Coronary artery (tissue), 2 donors: ENCODE measurements around the gene LPAR3.

Source experiments
- DNase-seq: peaks from one replicate; pipeline ENCODE4 v3.0.0-alpha.2; 2017; ENCODE audit warnings: low spot score
- H3K27ac ChIP-seq, 2 donors: fragments of 200-600 bp; sonication (generic); one replicate each; pipeline ENCODE4 v1.5.1; 2016 to 2019
- H3K4me3 ChIP-seq: fragments of 200-600 bp; sonication (generic); 2 replicates; pipeline ENCODE4 v1.5.1; 2016; ENCODE audit warnings: mild to moderate bottlenecking, moderate library complexity
- CTCF ChIP-seq: fragments of 200-600 bp; sonication (generic); IDR thresholded peaks from one replicate; pipeline ENCODE4 v1.5.1; 2019; ENCODE audit warnings: antibody characterized with exemption

The LPAR3 gene

GRCh38 chr1:84827555-84827954 lies 65.5 kb downstream of the LPAR3 start:
- DNase-seq, result no peak
- Histone ChIP-seq H3K4me3 (no peak overlapping the region), H3K27ac (no peak overlapping the region)
- no peak for TF ChIP-seq CTCF

- DNase-seq, result no peak
- Histone ChIP-seq H3K4me3 (no peak overlapping the region), H3K27ac (no peak overlapping the region)
- TF ChIP-seq CTCF, result no peak
Observed at GRCh38 chr1:84825161-84825560, 67.8 kb downstream of the LPAR3 start.

DNA sequence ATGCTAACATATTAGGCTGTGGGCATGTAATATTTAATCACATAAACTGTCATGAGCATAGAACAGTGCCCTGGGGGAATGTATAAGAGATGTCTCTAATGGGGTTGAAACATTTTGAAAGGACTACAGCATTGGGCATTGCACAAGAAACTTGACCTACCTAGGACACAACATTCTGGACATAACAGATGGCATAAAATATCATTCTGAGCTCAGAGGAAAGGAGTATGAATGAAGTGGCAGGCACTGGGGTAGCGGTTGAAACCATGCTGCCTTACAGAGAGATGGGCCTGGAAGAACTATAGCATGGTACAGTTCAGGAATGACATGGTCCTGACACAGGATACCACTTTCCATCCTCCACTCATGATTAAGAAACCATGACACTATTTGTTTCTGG lies 69.0 kb downstream of the LPAR3 start:
- TF ChIP-seq CTCF, result no peak
- H3K4me3 ChIP-seq, result no peak overlapping the region
- DNase-seq, result no peak
- no peak overlapping the region for H3K27ac ChIP-seq

GRCh38 chr1:84823511-84823910 lies 69.5 kb downstream of the LPAR3 start:
- no peak overlapping the region for H3K4me3 ChIP-seq
- no peak for DNase-seq
- no peak overlapping the region for H3K27ac ChIP-seq
- no peak for TF ChIP-seq CTCF

GRCh38 chr1:84810343-84810742 lies 82.7 kb downstream of the LPAR3 start:
- Histone ChIP-seq H3K4me3 (no peak overlapping the region), H3K27ac (no peak overlapping the region)
- TF ChIP-seq CTCF, result no peak
- no peak for DNase-seq

DNA sequence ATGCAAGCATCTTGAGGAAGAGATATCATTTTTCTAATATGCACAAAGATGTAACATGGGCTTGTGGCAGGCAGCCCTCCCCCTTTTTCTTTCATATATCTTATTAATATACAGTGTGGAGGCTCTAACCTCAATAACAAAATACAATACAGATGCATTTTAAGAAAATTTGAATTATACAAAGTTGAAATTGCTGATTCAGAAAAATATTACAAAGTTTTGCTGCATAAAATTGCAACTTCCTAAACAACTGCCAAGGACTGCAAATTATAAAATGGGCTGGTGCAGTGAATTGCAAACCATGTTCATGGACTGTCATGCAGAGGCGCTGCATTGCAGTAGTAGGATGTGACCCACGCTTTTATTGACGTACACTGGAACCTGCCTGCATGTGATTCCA lies 84.0 kb downstream of the LPAR3 start:
- TF ChIP-seq CTCF, result no peak
- no peak overlapping the region for H3K27ac ChIP-seq
- DNase-seq, result no peak
- no peak overlapping the region for H3K4me3 ChIP-seq

DNA sequence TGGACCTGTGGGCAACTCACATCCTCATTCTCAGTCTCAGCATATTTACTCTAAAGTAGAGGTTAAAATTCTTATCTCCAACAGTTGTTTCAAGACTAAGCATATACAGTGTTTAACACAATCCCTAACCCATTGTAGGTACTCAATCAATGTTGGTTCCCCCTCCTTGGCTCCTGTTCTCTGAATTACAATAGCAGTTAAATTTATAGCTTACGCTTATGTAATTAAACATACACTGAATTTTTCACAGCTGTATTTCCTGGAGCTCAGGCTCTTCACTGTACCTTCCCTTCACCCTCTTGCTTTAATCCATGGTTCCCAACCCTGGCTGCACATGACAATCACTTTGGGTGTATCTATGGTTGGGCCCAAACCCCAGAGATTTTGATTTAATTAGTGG lies 89.4 kb downstream of the LPAR3 start:
- no peak for DNase-seq
- Histone ChIP-seq H3K4me3 (no peak overlapping the region), H3K27ac (no peak overlapping the region)
- no peak for TF ChIP-seq CTCF
